Mononuclear cell (primary cell): Measurements from ENCODE around the gene BHLHE41. TPM values are rescaled to one million over a fixed set of nuclear protein-coding genes. Genes with fewer than 3 reads are reported as not detected.

Source experiments
- H3K27me3 ChIP-seq: 2 replicates; pipeline ENCODE4 v1.6.0; 2011; ENCODE audit warnings: low read length, control low read depth; ENCODE audit not compliant: insufficient read depth
- H3K4me1 ChIP-seq: 2 replicates; pipeline ENCODE4 v1.5.1; 2011; ENCODE audit warnings: mild to moderate bottlenecking, low read length, control low read depth; ENCODE audit not compliant: insufficient read depth
- H3K4me3 ChIP-seq: 2 replicates; pipeline ENCODE4 v1.5.1; 2011; ENCODE audit warnings: mild to moderate bottlenecking, low read length, moderate library complexity
- H3K9me3 ChIP-seq: 2 replicates; pipeline ENCODE4 v1.5.1; 2011; ENCODE audit warnings: low read depth, mild to moderate bottlenecking, control low read depth, low read length
- total RNA-seq: library from RNA; depleted of rRNA; stranded (reverse); fragments of >200 nt; gene quantifications from one replicate; pipeline ENCODE4 v1.2.3, GENCODE V29; 2012

Gene BHLHE41
- total RNA-seq, 1 donor = 0.10 TPM

DNA sequence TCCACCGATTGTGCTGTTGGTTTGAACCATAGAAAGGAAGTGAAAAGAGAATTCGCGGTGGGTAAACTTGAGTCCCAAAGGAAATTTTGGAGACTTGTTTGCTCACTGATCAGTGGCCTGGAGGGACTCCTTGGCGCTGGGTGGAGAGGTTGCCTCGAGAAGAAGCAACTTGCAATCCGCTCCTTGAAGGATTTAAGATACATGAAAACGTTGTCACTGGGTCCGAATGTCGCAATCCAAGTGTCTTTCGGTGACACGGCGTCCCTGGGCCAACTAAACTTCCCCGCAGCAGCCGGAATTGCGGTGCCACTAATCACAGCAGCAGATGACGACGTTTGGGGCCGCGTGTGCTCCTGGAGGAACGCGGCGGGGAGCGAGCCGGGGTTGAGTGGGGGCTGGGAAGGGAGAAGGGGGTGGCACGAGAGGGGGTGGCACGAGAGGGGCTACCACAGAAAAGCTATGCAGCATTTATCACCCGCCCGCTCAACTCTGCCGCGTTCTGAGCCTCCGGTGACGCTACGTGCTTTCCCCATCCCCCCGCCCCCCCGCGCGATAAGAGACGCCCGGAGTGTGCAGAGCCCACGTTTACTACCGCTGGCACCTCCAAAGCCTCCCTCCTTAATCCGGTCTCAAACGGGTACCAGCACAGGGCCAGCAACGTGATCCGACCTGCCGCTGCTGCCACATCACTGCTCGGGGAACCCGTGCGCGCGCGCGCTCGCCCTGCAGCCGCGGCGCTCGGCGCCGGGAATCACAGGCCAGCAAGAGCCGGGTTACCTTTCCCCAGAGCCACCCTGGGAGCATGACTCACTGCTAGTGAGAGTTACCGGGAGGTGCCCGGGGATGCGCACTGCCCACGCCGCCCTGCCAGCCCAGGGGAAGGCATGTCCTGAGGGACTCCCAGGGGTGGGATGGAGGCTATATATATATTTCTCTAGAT is 833 bp upstream of the BHLHE41 start:
- peaks cover 85% of the 10 kb centered on the region for H3K27me3 ChIP-seq
- peak overlapping the region; percentile 26 for H3K4me3 ChIP-seq
- H3K9me3 ChIP-seq = no peaks in the 10 kb centered on the region
- peaks cover 50% of the 10 kb centered on the region for H3K4me1 ChIP-seq

DNA sequence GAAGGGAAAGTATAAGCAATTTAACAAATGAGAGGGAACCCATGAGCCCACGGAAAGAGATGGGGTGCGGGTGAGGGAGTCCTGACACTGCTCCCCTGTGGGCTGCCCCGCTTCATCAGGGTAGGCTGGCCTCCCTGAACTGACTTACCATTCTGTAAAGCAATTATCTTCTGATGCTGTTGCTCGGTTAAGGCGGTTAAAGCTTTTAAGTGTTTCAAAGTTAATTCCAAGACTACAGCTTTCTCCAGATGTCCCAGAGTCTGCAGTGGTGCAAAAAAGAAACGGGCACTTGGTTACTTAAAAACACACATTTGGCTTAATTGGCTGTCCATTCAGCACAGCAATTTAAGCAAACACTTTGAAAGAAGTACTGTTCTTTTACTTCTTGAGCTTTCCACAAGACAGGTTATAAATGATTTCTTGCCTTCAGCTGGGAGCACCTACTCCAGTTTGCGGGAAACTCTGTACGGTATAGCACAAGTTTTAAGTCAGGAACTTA is 1.3 kb downstream of the BHLHE41 start:
- Histone ChIP-seq H3K4me1 (peaks cover 50% of the 10 kb centered on the region), H3K27me3 (peaks cover 84% of the 10 kb centered on the region), H3K4me3 (no peak overlapping the region), H3K9me3 (no peaks in the 10 kb centered on the region)

DNA sequence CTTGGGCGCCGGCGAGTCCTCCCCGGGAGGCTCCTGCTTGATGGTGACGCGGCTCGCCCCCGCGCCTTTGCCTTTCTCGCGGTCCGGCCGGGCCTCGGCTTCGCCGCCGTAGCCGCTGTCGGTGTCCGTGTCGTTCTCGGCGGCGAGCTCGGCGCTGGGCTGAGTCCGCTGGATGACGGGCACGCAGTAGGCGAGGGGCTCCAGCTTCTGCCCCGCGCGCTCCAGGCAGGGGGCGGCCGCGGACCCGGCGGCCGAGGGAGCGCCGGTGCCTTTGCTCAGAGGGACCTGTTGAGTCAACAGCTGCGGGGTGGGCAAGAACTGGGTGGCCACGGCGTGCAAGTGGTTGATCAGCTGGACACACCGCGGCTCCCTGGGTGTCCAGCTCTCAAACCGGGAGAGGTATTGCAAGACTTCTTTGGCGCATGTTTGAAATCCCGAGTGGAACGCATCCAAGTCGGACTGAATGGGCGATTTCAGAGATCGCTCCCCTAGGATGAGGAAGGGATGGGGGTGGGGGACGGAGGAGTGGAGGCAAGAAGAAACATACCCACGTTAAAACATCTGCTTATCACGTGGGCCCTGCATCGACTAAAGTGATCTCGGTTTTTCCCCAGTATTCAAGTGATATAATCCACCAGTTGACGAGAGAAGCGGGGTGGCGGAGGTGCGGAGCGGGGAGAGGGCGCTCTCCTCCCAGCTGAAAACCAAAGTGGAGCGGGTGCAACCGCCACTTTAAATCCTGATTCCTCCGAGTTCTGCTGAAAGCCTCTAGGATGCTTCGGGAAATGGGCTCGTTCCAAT is 2.0 kb downstream of the BHLHE41 start:
- H3K4me3 ChIP-seq = peak overlapping the region; percentile 32
- peaks cover 84% of the 10 kb centered on the region for H3K27me3 ChIP-seq
- H3K9me3 ChIP-seq = no peaks in the 10 kb centered on the region
- peaks cover 53% of the 10 kb centered on the region for H3K4me1 ChIP-seq

DNA sequence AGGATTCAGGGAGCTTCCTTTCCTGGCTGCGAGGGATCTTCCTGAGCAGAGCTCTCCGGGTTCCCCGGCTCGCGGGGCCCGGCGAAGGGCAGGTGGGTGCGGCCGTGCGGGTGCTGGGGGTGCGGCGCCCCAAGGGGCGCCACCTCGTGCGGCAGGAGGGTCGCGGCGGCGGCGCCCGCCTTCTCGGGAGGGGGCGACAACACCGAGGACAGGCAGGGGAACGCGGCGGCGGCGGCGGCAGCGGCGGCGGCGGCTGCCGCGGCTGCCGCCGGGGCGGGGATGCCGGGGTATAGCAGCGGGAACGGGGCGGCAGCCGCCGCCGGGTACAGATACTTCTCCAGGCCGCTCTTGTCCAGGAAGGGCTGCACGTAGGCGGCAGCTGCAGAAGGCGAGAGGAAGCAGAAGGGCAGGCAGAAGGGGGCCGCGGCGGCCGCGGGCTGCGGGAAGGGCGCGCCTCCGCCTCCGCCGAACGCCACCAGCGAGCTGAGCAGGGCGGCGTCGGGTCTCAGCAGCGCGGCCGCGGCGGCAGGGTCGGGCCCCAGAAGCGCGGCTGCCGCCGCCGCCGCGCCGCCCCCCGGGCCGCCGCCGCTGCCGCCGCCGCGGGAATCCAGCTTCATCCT is 2.7 kb downstream of the BHLHE41 start:
- no peaks in the 10 kb centered on the region for H3K9me3 ChIP-seq
- H3K27me3 ChIP-seq = peaks cover 81% of the 10 kb centered on the region
- peaks cover 53% of the 10 kb centered on the region for H3K4me1 ChIP-seq
- H3K4me3 ChIP-seq = peak overlapping the region; percentile 32

DNA sequence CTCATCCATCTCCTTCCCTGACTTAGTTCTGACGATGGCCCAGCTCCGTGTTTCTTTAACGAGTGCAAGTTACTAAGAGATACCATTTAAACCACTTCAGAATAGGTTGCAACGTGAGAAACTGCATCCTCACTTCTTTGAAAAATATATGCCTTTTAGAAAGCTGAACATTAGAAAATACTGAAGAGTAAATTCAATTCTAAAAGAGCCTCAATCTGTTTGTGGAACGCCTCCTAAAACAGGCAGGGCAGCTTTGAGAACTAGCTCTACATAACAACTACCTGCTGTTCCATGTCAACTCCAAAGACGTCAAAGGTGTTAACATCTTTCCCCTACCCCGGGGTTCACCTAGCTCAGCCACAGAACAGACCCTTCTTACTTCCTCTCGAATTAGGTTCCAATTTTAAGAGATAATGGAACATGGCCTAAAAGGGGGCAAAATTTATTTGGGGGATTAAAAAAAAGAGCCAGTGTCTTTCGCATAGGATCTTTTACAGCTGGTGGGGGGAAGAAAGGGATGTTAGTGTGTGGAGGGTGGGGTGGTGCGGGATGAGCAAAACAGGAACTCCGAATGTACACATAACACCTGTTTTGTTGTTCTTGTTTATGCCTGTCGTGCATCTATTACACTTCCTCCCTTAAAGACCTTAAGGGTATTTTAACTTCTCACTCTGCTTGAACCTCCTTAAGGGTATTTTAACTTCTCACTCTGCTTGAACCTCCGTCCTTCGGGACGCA is 3.3 kb downstream of the BHLHE41 start:
- Histone ChIP-seq H3K9me3 (no peaks in the 10 kb centered on the region), H3K4me3 (peak overlapping the region; percentile 26), H3K27me3 (peaks cover 79% of the 10 kb centered on the region), H3K4me1 (peaks cover 49% of the 10 kb centered on the region)

DNA sequence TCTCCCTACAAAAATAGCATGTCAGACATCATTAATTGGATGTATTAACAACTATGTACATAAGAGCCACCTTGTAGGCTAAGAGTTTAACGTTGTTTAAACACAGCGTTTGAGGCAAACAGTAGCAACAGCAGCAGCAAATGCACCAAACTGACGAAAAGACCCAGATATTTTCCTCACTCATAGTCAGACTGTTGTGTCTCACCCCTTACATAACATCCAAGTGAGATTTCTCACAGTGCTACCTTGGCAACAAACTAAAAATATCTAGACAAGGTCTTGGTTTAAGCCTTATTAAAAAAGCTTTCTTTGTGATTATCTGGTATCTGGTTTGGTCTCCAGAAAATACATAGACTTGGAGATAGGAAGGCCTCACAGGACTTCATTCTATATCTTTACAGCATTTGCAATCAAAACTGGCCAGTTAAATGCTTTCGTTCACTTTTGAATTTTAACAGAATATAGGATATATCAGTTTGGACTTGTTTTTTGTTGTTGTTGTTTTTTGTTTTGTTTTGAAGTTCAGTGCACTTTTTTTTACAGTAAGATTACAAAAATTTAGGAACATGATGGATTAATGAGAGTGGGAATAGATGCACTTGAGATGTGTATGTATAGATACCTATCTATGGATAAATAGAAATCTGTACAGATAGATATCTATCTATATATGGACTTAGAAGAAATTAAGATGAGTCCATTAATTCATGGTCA is 4.1 kb downstream of the BHLHE41 start:
- H3K9me3 ChIP-seq = no peaks in the 10 kb centered on the region
- peaks cover 43% of the 10 kb centered on the region for H3K4me1 ChIP-seq
- peaks cover 73% of the 10 kb centered on the region for H3K27me3 ChIP-seq

DNA sequence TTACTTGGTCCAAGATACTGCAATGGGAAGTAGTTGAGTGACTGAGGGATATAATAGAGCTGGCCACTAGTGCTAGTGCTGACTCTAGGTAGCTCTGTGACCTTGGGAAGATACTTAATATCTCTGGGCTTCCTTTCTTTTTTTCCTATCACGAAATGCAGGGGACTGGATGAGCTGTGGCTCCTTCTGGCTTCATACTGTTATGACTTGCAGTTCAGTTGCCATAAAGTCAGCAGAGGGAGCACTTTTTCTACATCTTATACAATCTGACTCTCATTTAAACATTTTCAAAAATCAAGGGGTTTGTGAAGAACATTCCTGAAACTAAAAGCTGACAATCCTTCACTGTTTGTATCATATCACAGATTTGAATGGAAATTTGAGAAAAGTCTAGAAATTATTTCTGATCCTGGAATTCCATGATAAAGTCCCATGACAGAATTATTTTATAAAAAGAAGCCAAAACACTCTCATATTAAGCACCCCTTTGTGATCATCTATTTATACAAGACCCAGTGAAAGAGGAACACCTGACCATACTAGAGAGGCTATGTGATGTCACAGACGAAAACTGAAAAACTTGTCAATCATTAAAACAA is 5.3 kb downstream of the BHLHE41 start:
- no peaks in the 10 kb centered on the region for H3K9me3 ChIP-seq
- peaks cover 37% of the 10 kb centered on the region for H3K4me1 ChIP-seq
- H3K4me3 ChIP-seq = no peak overlapping the region
- peaks cover 64% of the 10 kb centered on the region for H3K27me3 ChIP-seq

More for the DNA sequence above, 4.1 kb downstream of the BHLHE41 start:
- H3K4me3 ChIP-seq = no peak overlapping the region

DNA sequence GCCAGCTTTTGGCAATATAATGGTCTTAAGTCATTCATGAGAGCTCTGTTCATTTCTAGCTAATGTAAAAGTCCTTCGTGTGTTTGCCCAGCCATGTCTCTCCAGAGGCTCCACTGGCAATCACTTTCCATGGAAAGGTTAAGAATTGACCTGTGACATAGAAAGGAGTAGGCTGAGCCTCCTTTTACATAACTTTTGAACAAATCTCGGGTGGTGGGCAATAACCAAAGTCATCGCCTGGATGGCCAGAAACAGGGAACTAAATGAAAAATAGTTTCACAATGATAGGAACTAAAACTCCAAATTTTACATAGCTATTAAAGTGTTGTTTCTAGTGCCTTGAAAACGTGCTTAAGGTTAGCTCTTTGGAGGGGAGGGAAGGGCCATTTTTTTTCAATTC is 6.5 kb downstream of the BHLHE41 start:
- peaks cover 53% of the 10 kb centered on the region for H3K27me3 ChIP-seq
- peaks cover 37% of the 10 kb centered on the region for H3K4me1 ChIP-seq
- H3K9me3 ChIP-seq = no peaks in the 10 kb centered on the region
- H3K4me3 ChIP-seq = no peak overlapping the region

DNA sequence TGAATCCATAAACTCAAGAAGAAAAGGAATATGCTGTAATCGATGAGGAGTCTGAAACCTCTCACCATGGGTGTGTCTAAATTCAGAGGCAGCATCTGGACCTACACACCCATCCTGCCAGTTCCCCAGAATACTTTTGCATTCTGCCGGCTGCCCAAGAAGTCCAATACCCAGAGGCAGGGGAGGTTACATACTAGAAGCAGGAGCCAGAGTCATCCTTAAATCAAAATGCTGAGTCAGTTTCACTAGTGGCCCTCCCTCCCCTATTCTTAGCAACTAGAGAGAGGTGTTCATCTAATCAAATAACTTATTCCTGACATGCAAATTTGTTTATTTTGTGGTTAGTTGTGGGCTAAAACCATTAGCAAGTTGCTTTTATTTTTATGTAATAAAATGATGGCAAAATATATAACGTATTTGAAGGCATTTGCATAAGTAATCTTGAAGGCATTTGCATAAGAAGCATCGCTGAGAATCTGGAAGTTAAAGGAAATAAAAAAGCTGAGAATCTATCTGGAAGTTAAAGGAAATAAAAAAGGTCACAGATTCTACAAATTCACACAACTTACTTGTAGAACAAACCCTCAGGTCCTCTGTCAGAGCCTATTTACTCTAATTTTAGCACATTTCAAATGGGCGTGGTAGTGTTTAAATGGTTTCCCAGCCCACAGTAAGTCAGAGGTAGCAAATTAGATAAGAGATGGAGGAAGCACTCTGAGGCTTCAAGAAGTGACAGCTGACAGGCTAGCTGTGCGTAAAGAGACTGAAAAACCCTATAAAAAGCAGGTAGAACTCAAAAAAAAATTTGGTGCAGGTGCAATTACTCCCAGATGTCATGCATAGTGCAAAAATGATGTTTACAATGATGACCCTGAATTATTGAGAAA is 7.8 kb downstream of the BHLHE41 start:
- peaks cover 33% of the 10 kb centered on the region for H3K4me1 ChIP-seq
- no peak overlapping the region for H3K4me3 ChIP-seq
- H3K27me3 ChIP-seq = peaks cover 49% of the 10 kb centered on the region
- H3K9me3 ChIP-seq = no peaks in the 10 kb centered on the region

DNA sequence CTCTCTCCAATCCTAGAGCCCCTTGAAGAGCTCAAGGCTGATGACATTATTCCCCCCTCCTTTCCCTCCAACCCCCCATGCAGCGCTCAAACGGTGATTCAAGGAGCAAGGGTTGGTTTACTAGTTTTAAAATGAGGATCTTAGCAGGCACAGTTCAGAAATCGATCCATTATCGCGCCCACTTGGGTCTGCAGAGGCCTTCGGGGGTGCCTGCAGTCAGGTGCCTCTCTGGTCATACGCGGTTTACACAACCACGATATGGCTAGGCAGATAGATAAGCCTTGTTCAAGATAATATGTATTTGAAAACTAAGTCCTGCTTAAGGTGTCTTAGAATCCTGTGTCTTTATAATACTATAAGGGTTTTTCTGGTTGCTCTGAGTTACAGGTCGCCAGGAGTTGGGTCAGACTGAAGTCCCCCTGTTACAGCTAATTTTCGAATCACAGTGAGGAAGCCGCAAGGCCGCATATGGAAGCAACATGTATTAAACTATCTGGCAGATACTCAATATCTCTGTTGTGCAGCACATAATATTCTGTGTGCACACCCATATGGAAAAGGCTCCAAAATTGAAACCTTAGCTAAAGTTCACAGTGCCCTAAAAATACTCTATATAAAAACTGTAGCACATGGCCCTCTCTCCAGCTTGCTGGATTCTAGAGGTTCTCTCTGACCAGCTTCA is 10.0 kb downstream of the BHLHE41 start:
- peaks cover 25% of the 10 kb centered on the region for H3K4me1 ChIP-seq
- peaks cover 28% of the 10 kb centered on the region for H3K27me3 ChIP-seq
- peak overlapping the region; percentile 45 for H3K4me3 ChIP-seq
- H3K9me3 ChIP-seq = no peaks in the 10 kb centered on the region

DNA sequence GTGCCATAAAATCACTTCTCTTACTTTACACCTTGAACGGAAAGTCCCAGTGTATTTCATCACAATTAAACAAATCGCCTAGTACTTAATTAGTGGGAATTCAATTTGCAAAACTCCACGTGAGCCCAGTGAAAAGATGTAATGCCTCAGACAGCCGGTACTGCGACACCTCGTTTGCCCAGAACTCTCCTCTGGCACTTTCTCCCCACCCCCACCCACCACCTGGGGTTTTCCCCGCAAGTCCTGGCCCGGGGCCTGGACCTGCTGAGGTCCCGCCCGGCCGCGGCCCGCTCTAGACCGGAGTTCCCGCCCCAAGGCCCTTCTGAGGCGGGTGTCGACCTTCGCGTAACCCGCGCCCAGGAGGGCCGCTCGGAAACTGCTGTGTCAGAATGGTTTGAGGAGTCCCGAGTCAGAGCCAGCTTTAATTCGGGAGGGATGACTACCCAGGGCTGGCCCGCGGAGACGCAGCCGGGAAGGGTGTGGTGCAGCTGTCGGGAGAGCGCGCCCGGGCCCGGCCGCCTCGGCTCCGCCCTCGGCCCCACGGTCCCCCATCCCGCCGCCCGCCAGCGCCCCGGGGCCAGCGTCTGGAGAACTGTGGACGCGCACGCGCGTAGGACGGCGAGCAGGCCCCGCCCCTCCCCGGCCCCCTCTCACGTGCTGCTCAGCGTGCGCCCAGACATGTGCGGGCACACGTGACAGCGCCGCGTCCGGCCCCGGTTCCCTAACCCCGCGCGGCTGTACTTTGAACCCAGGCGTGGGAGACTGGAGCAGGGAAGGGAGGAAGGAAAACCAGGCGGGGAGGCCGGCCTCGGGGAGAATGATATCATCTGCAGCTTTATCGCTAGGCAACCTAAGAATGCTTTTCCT is 10.8 kb downstream of the BHLHE41 start:
- H3K27me3 ChIP-seq = peaks cover 21% of the 10 kb centered on the region
- H3K4me1 ChIP-seq = peaks cover 25% of the 10 kb centered on the region
- peak overlapping the region; percentile 45 for H3K4me3 ChIP-seq
- no peaks in the 10 kb centered on the region for H3K9me3 ChIP-seq
